GM19240 (cell line): ENCODE data around the gene KCNT1.
"Not testable (repeated sequence)": the region's sequence is repeated elsewhere in the genome, so short reads cannot be mapped to it uniquely, and the experiment has no call there.

Source experiments
- DNase-seq: peaks from one replicate; pipeline ENCODE4 v3.0.0; 2011; ENCODE audit warnings: low spot score; ENCODE audit not compliant: insufficient read length

The KCNT1 gene

DNA sequence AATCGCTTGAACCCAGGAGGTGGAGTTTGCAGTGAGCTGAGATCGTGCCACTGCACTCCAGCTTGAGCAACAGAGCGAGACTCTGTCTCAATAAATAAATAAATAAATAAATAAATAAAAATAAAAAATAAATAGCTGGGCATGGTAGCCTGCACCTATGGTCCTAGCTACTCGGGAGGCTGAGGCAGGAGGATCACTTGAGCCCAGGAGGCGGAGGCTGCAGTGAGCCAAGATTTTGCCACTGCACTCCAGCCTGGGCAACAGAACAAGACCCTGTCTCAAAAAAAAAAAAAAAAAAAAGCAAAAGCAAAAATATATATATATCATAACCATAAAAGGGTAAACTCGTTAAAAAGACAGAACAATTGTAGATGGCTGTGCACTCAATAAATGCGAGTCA is 29.2 kb upstream of the KCNT1 start:
- DNase-seq: not testable (repeated sequence)

GRCh38 chr9:135673941-135674340 is 28.0 kb upstream of the KCNT1 start:
- no peak for DNase-seq

GRCh38 chr9:135674977-135675376 is 27.0 kb upstream of the KCNT1 start:
- DNase-seq: no peak

GRCh38 chr9:135676891-135677290 is 25.1 kb upstream of the KCNT1 start:
- DNase-seq: no peak

- no peak for DNase-seq
Observed at GRCh38 chr9:135677641-135678168, 24.3 kb upstream of the KCNT1 start.

GRCh38 chr9:135678236-135679017 is 23.6 kb upstream of the KCNT1 start:
- no peak for DNase-seq

GRCh38 chr9:135680056-135680455 is 21.9 kb upstream of the KCNT1 start:
- DNase-seq: no peak

DNA sequence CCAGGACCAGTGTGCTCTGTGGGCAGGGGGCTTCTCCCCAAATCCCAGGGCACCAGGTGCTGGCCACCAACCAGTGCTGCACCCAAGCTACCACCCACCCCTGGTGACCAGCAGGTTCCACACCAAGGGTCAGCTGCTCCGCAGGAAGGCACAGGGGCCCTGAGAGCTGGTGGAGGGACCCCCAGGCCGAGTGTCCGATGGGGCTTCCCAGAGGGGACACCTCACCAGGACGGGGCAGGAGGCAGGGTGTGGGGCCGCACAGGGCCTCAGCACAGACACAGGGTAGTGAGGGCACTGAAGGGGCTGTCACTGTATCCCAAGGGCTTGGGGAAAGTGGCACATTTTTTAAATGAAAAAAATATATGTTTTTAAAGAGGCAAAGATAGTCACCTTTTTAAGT is 20.8 kb upstream of the KCNT1 start:
- DNase-seq: no peak

- no peak for DNase-seq
Observed at GRCh38 chr9:135683401-135684034, 18.5 kb upstream of the KCNT1 start.

GRCh38 chr9:135684691-135685090 is 17.3 kb upstream of the KCNT1 start:
- no peak for DNase-seq

DNA sequence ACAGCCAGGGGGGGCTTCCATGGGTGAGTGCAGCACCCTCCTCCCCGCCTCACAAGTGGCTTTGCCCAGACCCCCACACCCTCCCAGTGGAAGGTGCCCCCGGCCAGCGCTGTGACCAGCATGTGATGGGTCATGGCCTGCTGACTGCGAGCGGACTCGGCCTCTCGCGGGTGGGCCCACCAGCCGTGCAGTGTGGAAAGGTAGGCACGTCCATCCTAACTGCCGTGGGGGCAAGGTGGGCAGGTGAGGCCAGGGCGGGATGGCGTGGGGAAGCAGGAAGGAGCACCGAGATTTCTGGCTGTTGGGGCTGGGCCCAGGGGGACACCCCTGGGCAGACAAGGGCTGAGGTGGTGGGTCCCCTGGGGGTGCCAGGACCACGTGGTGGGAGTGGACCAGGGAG is 14.8 kb upstream of the KCNT1 start:
- no peak for DNase-seq

- DNase-seq: no peak
Observed at GRCh38 chr9:135689011-135689410, 13.0 kb upstream of the KCNT1 start.

DNA sequence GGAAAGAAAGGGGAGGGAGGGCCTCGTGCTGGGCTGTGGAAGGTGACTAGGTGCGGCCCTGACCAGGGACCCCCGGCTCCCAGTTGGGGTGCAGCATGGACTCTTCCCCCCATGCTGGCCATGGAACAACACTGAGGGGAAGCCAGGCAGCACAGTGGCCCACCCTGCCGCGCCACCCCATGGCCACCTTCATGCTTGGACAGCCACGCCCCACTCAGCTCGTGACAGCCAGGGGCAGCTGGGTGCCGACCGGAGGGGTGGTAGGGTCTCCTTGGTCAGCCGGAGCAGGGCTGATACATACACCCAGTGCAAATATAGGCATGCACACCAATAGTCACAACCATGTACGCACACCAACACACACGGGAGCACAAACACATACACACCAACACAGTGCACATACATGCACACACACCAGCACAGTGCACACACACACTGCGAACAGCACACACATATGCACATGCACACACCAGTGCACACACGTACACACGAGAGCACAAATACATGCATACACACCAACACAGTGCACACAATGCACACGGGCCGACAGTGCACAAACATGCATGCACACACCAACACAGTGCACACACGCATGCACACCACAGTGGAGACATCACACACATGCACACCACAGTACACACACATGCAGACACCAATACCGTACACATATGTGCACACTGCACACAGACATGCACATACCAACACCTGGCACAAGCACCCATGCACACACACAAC is 11.0 kb upstream of the KCNT1 start:
- no peak for DNase-seq

DNA sequence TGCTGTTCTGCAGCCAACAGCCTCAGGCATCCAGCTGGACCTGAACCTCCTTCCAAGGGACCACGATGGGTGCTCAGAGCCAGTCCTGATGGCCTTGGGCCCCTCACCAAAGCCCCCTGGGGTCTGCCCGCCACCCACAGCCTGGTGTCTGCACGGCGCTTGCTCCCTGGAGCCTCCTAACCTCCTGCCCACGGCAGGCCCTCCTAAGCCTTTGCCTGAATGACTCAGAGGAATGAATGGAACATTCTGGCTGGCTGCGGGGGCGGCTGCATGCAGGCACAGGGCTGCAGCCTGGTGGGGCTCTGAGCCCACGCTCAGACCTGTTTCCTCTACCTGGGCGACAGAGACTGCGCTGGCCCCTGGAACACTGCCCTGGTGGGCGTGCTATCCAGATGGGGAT is 9.6 kb upstream of the KCNT1 start:
- no peak for DNase-seq

GRCh38 chr9:135693265-135693664 is 8.7 kb upstream of the KCNT1 start:
- no peak for DNase-seq

GRCh38 chr9:135693771-135694170 is 8.2 kb upstream of the KCNT1 start:
- DNase-seq: no peak

GRCh38 chr9:135694414-135694813 is 7.6 kb upstream of the KCNT1 start:
- no peak for DNase-seq

DNA sequence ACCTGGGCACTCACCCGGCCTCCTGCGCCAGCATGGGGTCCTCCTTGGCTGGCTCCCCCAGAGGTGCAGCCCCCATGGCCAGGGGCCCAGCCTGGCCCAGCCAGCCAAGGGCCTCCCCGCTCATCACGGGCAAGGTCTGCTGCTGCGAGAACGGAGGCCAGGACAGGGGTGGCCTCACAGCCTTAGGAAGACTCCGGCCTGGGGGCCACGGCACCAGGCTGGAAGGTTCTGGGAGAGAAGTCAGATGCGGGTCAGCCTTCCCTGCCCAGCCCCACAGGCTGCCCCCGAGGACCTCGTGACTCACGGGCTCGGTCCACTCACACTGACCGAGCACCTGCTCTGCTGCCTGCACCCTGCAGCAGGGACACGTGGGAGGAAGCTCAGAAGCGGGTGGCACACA is 6.9 kb upstream of the KCNT1 start:
- no peak for DNase-seq

DNA sequence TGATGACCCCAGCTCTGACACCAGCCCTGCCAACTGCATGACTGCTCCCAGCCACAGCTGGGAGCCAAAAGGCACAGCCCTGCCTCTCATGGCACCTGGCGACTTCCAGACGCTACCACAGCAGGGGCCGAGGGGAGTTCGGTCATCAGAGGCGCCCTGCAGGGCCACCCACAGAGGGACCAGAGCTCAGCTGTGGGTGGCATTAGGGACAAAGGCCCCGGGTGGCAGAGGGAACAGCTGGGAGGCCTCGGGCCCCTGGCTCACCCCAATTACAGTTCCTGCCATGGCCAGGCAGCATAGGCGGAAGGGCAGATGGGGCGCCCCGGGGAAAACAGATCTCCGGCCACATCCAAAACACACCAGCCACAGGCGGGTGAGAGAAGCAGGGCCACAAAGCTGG is 6.3 kb upstream of the KCNT1 start:
- no peak for DNase-seq

DNA sequence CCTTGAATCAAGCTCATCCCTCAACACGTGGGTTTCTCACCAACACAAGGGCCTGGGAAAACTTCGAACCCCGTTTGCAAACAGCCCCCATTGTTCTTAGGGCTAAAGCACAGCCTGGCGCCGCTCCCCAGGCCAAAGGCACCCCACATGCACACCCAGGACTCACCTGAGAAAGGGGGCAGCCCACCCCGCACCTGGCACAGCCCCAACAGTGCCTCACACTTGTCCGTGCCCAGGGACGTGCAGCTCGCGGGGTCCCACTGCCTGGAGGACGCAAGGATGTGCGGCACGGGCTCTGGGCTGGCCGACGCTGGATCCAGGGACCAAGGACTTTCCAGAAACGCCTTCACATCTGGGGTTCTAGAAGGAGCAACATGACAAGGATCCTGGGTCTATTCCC is 5.5 kb upstream of the KCNT1 start:
- DNase-seq: no peak

GRCh38 chr9:135697226-135697625 is 4.8 kb upstream of the KCNT1 start:
- no peak for DNase-seq

DNA sequence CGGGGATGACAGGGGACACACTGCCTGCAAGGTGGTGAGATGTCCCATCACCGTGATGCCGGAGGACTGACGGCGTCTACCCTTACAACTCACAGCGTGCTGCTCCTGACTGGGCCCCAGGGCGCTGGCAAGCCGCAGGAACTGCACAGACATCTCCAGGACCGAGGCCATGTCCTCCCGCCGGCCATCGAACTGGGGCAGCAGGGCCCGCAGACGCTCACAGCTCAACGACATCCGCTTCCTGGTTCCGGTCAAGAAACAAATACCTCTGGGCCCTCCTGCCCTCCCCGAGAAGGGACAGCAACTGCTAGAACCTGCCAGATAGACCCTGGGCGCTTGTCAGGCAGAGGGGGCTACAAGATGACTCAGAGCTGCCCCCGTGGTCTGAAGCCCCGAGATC is 3.7 kb upstream of the KCNT1 start:
- DNase-seq: no peak
